AG10803 (cell line): Measurements from ENCODE around the gene OR4C3.
"Not testable (repeated sequence)": the region's sequence is repeated elsewhere in the genome, so short reads cannot be mapped to it uniquely, and the experiment has no call there.

ENCODE experiments used
- DNase-seq: peaks from one replicate; pipeline ENCODE4 v3.0.0; 2010; ENCODE audit warnings: low read depth
- H3K4me3 ChIP-seq: 2 replicates; pipeline ENCODE4 v1.5.1; 2011; ENCODE audit warnings: mild to moderate bottlenecking, low read length, control low read depth
- CTCF ChIP-seq: conservative IDR thresholded peaks from 2 replicates; pipeline ENCODE4 v1.5.1; 2011; ENCODE audit warnings: mild to moderate bottlenecking, low read length, control low read depth, inconsistent platforms

Gene OR4C3

DNA sequence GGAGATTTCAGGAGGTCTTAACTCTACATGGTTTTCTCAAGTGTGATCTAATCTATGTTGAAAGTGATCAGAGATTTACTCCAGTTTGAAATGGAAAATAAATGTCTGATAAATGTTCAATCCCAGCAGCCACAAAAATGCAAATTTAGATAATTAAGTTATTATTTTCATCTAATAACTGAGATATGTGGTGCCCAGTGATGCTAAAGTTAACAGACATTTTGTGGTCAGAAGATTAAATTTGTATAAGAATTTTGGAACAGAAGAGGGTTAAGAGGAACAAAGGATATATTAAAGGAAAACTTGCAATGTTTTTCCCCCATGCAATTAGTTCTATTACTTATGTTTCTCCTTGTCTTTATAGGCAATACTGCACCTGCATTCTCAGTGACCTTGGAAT is at the start of gene OR4C3:
OR4C3 (plus strand) TSS at position 301 of the 400 bp plus-strand sequence. CDS start 102 bp downstream, outside the sequence.
- H3K4me3 ChIP-seq, DNase-seq: not testable (repeated sequence)

DNA sequence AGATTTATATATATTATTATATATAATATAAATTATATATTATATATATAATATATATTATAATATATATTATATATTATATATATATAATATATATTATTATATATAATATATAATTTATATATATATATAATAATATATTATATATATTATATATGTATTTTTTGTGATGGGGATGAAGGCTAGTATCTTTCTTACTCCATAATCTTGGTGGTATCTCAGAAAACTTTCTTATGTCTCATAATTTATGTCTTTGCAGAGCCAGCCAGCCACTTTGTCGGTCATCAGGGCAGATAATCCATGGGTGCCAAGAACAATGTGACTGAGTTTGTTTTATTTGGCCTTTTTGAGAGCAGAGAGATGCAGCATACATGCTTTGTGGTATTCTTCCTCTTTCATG is 18.8 kb upstream of the OR4C3 start, which contains the start of gene OR4S1:
OR4S1 (plus strand) TSS at position 301 of the 400 bp plus-strand sequence; CDS start at position 301, 0 bp downstream.
- no peak for DNase-seq
- TF ChIP-seq CTCF: no peak
- no peak within 1 kb of the TSS for H3K4me3 ChIP-seq

GRCh38 chr11:48307760-48308386 is 16.8 kb upstream of the OR4C3 start:
- peak; percentile 54 for DNase-seq
- TF ChIP-seq CTCF: peak; percentile 93
- no peak overlapping the region for H3K4me3 ChIP-seq

DNA sequence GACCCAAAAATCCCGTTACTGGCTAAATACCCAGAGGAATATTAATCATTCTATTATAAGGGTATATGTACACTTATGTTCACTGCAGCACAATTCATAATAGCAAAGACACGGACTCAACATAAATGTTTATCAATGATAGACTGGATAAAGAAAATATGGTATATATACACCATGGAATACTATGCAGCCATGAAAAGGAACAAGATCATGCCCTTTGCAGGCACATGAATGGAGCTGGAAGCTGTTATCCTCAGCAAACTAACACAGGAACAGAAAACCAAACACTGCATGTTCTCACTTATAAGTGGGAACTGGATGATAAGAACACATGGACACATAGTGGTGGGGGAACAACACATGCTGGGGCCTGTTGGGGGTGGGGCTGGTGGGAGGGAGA is 11.1 kb upstream of the OR4C3 start:
- H3K4me3 ChIP-seq, DNase-seq: not testable (repeated sequence)

DNA sequence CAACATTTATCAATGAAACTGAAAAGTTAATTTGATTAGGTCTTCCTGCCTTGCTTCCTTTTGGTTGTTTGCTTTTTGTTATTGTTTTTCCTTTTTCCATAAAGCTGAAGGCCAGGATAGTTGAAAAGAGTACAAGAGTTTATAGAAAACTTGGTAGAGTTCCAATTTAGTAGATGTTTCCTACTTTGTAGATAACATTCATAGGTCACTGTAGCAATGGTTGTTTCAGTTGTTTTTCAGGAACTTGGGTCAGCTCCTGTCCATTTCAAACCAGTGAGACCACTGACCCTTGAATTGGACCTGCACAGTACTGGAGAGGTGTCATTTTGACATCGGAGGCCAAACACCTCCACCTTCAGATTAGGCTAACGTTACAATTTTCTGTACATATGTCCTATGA is 4.9 kb upstream of the OR4C3 start:
- not testable (repeated sequence) for DNase-seq, H3K4me3 ChIP-seq

DNA sequence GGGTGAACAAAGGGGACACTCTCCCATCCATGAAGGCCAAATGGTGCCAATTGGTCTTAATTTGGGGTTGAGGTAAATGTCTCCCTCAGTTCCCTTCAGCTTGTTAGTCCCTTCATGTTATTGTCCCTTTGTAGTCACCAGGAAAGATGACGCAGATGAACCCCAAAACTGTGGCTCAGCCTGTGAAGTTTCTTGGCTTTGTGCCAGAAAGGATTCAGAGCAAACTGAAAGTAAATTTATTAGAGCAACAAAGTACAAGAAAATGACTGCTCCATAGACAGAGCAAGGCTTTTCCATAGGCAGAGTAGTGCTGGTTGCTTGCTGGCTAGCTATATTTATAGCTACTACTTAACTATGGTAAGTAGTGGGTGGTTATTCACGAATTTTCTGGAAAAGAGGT is 16.7 kb downstream of the OR4C3 start:
- H3K4me3 ChIP-seq: no peak overlapping the region
- TF ChIP-seq CTCF: no peak
- no peak for DNase-seq

GRCh38 chr11:48342505-48342904 is 17.8 kb downstream of the OR4C3 start:
- not testable (repeated sequence) for H3K4me3 ChIP-seq, DNase-seq

- H3K4me3 ChIP-seq, DNase-seq: not testable (repeated sequence)
These were observed 21.6 kb downstream of the OR4C3 start for GRCh38 chr11:48346286-48346685.

GRCh38 chr11:48354013-48354412 is 29.3 kb downstream of the OR4C3 start:
- no peak for TF ChIP-seq CTCF
- H3K4me3 ChIP-seq: no peak overlapping the region

DNA sequence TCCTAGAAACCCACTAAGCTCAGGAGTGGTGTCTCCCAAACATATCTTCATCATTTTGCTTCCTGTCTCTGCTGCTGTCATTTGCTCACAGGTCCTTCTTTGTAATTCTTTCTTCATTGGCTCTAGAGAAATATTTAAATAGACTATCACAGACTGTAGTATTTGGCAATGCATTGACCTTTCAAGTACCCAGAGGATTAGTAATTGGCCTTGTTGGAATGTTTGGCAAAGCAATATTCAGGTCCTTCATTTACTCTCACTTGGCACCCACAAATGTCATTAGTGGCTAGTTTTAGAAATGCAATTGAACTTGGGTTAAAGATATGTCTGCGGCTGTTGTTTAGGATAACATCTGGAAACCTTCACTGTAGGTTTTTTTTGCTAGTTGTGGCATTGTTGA is 30.0 kb downstream of the OR4C3 start:
- TF ChIP-seq CTCF: no peak
- DNase-seq: no peak
- no peak overlapping the region for H3K4me3 ChIP-seq

More at GRCh38 chr11:48354013-48354412, 29.3 kb downstream of the OR4C3 start:
- no peak for DNase-seq

GRCh38 chr11:48361289-48361688 is 36.6 kb downstream of the OR4C3 start:
- DNase-seq: not testable (repeated sequence)

More at GRCh38 chr11:48361289-48361688, 36.6 kb downstream of the OR4C3 start:
- H3K4me3 ChIP-seq: not testable (repeated sequence)
